K562 (cell line): Measurements from ENCODE around the gene CLEC4E. TPM values are rescaled to one million over a fixed set of nuclear protein-coding genes. Genes with fewer than 3 reads are reported as not detected.

ENCODE experiments used
- ATAC-seq: fragments of 200-7000 bp; cut with Tn5 transposase; 3 replicates; pipeline ENCODE4 v1.9.1; 2020; ENCODE audit warnings: moderate library complexity
- BruUV-seq: library from RNA; stranded (reverse); fragments of 400-500 nt; replicated peaks from 2 replicates; lab custom pipeline; 2021; lab: Mats Ljungman, UMichigan
- CTCF ChIA-PET: fragments of 300-600 bp; formaldehyde crosslinking; extraction: SDS; loops from one replicate; lab custom pipeline; 2021; ENCODE audit warnings: low intra/inter-chr PET ratio; lab: Yijun Ruan, JAX
- POLR2A ChIA-PET: fragments of 300-600, 350-650 bp; sonication (Branson Sonifier 250); formaldehyde crosslinking; extraction: SDS; loops from one replicate; lab custom pipeline; 2021; ENCODE audit warnings: antibody characterized with exemption, inconsistent platforms; lab: Yijun Ruan, JAX
- DNase-seq, 4 experiments: peaks; one replicate each; pipeline versions ENCODE4 v3.0.0 to v3.0.0-alpha.2; 2011 to 2018; ENCODE audit warnings: low spot score in 3 of 4, mixed read lengths in 3 of 4; ENCODE audit errors: extremely low read depth in 1 of 4
- FAIRE-seq: peaks from 2 replicates; lab custom pipeline; 2011; peaks lifted over from hg19 to GRCh38; lab: Jason Lieb, UNC
- H2AFZ ChIP-seq: 2 replicates; pipeline ENCODE4 v1.6.0; 2011; ENCODE audit warnings: low read depth, low read length, control low read depth, inconsistent platforms
- H3K27ac ChIP-seq: fragments of 200-600 bp; 3 replicates; pipeline ENCODE4 v1.8.0; 2011; ENCODE audit warnings: low read depth, mild to moderate bottlenecking, control low read depth, inconsistent platforms, low read length, moderate library complexity, mixed read lengths; ENCODE audit errors: extremely low read depth
- H3K27me3 ChIP-seq, 2 experiments: fragments of 300-600 bp in 1 of 2; 2 replicates in 1 of 2; 3 replicates in 1 of 2; pipeline versions ENCODE4 v1.6.0 to v1.8.0; 2011; ENCODE audit warnings: inconsistent platforms in 2 of 2, low read length in 2 of 2, mild to moderate bottlenecking in 1 of 2, mixed read lengths in 1 of 2, moderate library complexity in 1 of 2; ENCODE audit not compliant: control insufficient read depth in 2 of 2, insufficient read depth in 2 of 2
- H3K36me3 ChIP-seq: fragments of 300-600 bp; 3 replicates; pipeline ENCODE4 v1.8.0; 2011; ENCODE audit warnings: mild to moderate bottlenecking, low read length, inconsistent platforms; ENCODE audit not compliant: control insufficient read depth, insufficient read depth
- H3K4me1 ChIP-seq, 2 experiments: fragments of 200-600 bp in 1 of 2; replicated peaks in 1 of 2; 2 replicates in 1 of 2; 3 replicates in 1 of 2; pipeline versions ENCODE4 v1.5.1 to v1.8.0; 2011; ENCODE audit warnings: inconsistent platforms in 2 of 2, low read length in 2 of 2, mild to moderate bottlenecking in 1 of 2, mixed read lengths in 1 of 2, moderate library complexity in 1 of 2; ENCODE audit not compliant: control insufficient read depth in 2 of 2, insufficient read depth in 2 of 2
- H3K4me2 ChIP-seq: 2 replicates; pipeline ENCODE4 v1.6.1; 2011; ENCODE audit warnings: low read length, control low read depth, inconsistent platforms, mixed read lengths; ENCODE audit not compliant: insufficient read depth
- H3K4me3 ChIP-seq: fragments of 200-600 bp; sonication (generic), shearing (Covaris generic); 2 replicates; pipeline ENCODE4 v1.5.1; 2016; ENCODE audit warnings: control low read depth, inconsistent platforms
- H3K79me2 ChIP-seq: fragments of 200-600 bp; 3 replicates; pipeline ENCODE4 v1.8.0; 2011; ENCODE audit warnings: low read length, inconsistent platforms; ENCODE audit not compliant: control insufficient read depth, insufficient read depth
- H3K9ac ChIP-seq, 2 experiments: 2 replicates each; pipeline versions ENCODE4 v1.6.0 to v1.6.1; 2011; ENCODE audit warnings: low read depth in 2 of 2, low read length in 2 of 2, control low read depth in 1 of 2, inconsistent platforms in 1 of 2, mild to moderate bottlenecking in 1 of 2, mixed read lengths in 1 of 2; ENCODE audit not compliant: insufficient read depth in 1 of 2
- H3K9me1 ChIP-seq: one replicate; pipeline ENCODE4 v1.6.0; 2011; ENCODE audit warnings: inconsistent platforms, mild to moderate bottlenecking, low read length, moderate library complexity; ENCODE audit not compliant: control insufficient read depth, insufficient read depth
- H3K9me3 ChIP-seq: replicated peaks from 2 replicates; pipeline ENCODE4 v1.5.1; 2011; ENCODE audit warnings: low read depth, low read length, inconsistent platforms; ENCODE audit not compliant: control insufficient read depth, insufficient read depth
- H4K20me1 ChIP-seq: replicated peaks from 2 replicates; pipeline ENCODE4 v1.6.1; 2011; ENCODE audit warnings: low read length, inconsistent platforms, mixed read lengths; ENCODE audit not compliant: control insufficient read depth, insufficient read depth
- CBFA2T2 ChIP-seq: fragments of 450-650 bp; conservative IDR thresholded peaks from 2 replicates; pipeline ENCODE4 v1.6.1; 2017; ENCODE audit warnings: mild to moderate bottlenecking
- GTF2E2 ChIP-seq: fragments of 200-800 bp; sonication (Bioruptor generic); IDR thresholded peaks from 2 replicates; pipeline ENCODE4 v1.6.1; 2016; ENCODE audit warnings: missing genetic modification characterization, missing compliant biosample characterization
- MAFF ChIP-seq: IDR thresholded peaks from 2 replicates; pipeline ENCODE4 v1.6.1; 2012; ENCODE audit warnings: low read length, improper control_type of control experiment
- RBBP5 ChIP-seq: fragments of 200-600 bp; sonication (generic); IDR thresholded peaks from 2 replicates; pipeline ENCODE4 v1.6.1; 2012; ENCODE audit warnings: borderline replicate concordance, mild to moderate bottlenecking, low read length, control low read depth, inconsistent platforms; ENCODE audit not compliant: insufficient read depth, poor library complexity, severe bottlenecking
- RFX1 ChIP-seq: fragments of 450-650 bp; IDR thresholded peaks from 2 replicates; pipeline ENCODE4 v1.6.1; 2016; ENCODE audit warnings: mild to moderate bottlenecking, moderate library complexity
- SMAD2 ChIP-seq: fragments of 150-350 bp; IDR thresholded peaks from 2 replicates; pipeline ENCODE4 v1.6.1; 2014; ENCODE audit warnings: low read depth, mild to moderate bottlenecking, low read length
- ZFP36 ChIP-seq: fragments of 150-350 bp; IDR thresholded peaks from 2 replicates; pipeline ENCODE4 v1.6.1; 2018; ENCODE audit warnings: low read length, low read depth; ENCODE audit not compliant: partially characterized antibody
- ZNF146 ChIP-seq: IDR thresholded peaks from one replicate; pipeline ENCODE4 v1.6.1; 2018; ENCODE audit warnings: missing compliant biosample characterization; ENCODE audit not compliant: unreplicated experiment
- ZNF354B ChIP-seq: fragments of 250-450 bp; sonication (Bioruptor Pico); IDR thresholded peaks from 2 replicates; pipeline ENCODE4 v1.4.0; 2020
- ZNF551 ChIP-seq: fragments of 250-450 bp; sonication (Bioruptor Pico); IDR thresholded peaks from 2 replicates; pipeline ENCODE4 v1.5.0; 2021; ENCODE audit warnings: mild to moderate bottlenecking, moderate library complexity
- ZNF717 ChIP-seq: fragments of 250-450 bp; sonication (Bioruptor Pico); IDR thresholded peaks from 2 replicates; pipeline ENCODE4 v1.5.0; 2021
- WGBS: fragments of 100-300 bp; shearing (Covaris generic); methylation state at CpG from one replicate; pipeline ENCODE4 v1.1.6; 2016; ENCODE audit warnings: low coverage, mixed read lengths; ENCODE audit not compliant: insufficient coverage; ENCODE audit errors: missing lambda C conversion rate; 5-methylcytosine and 5-hydroxymethylcytosine counted together
- in situ Hi-C: fragments of 300-500 bp; cut with MboI; formaldehyde crosslinking; loops from 4 replicates; pipeline ENCODE4 v1.15.0; 2018; ENCODE audit warnings: inconsistent platforms, mixed read lengths
- intact Hi-C: fragments of 100-400 bp; cut with micrococcal nuclease; formaldehyde crosslinking; loops from 2 replicates; pipeline ENCODE4 v1.14.2; 2022
- polyA plus RNA-seq, 8 experiments: library from polyadenylated mRNA; depleted of rRNA in 4 of 8; stranded (reverse) in 5 of 8; unstranded in 3 of 8; fragments of >200 nt; fragmentation: Nextera tagmentation in 2 of 8; fragmentation: Illumina TruSeq in 1 of 8; extraction: Ambion mirVana in 2 of 8; extraction: Trizol in 1 of 8; gene quantifications; 2 replicates each; pipeline versions ENCODE4 v1.2.1 to v1.2.3, GENCODE V29; 2011 to 2014; ENCODE audit warnings: inconsistent platforms in 1 of 8, missing spikeins in 1 of 8
- total RNA-seq, 7 experiments: library from RNA; depleted of rRNA in 6 of 7; stranded (reverse); fragments of >200 nt in 6 of 7; fragmentation: Illumina TruSeq in 2 of 7; extraction: Trizol in 2 of 7; gene quantifications; 2 replicates each; pipeline versions ENCODE4 v1.2.1 to v1.2.3, GENCODE V29; 2011 to 2021; ENCODE audit warnings: low replicate concordance in 1 of 7
- TF ChIP-seq, protein P1 (sequence below), 2 experiments: fragments of 150-350 bp in 1 of 2; IDR thresholded peaks; 2 replicates each; pipeline ENCODE4 v1.6.1; 2012 to 2016; ENCODE audit warnings: low read depth in 2 of 2, low read length in 2 of 2, mild to moderate bottlenecking in 1 of 2, moderate library complexity in 1 of 2
- TF ChIP-seq, protein P2 (sequence below): fragments of 200-800 bp; sonication (Bioruptor generic); IDR thresholded peaks from 2 replicates; pipeline ENCODE4 v1.6.1; 2017; ENCODE audit warnings: missing genetic modification characterization, missing compliant biosample characterization
- TF ChIP-seq, protein P3 (sequence below): fragments of 250-450 bp; sonication (Bioruptor Pico); IDR thresholded peaks from 2 replicates; pipeline ENCODE4 v1.4.0; 2020; ENCODE audit warnings: mild to moderate bottlenecking
- TF ChIP-seq, protein P4 (sequence below): fragments of 450-650 bp; IDR thresholded peaks from 2 replicates; pipeline ENCODE4 v1.6.1; 2017; ENCODE audit warnings: mild to moderate bottlenecking, moderate library complexity

CLEC4E gene
- total and polyA plus RNA-seq, 9 of the 15 experiments (the other 6 are each of a cell fraction or from before 2014, with no cell fraction given): not detected

- TF ChIP-seq, protein P1, sequence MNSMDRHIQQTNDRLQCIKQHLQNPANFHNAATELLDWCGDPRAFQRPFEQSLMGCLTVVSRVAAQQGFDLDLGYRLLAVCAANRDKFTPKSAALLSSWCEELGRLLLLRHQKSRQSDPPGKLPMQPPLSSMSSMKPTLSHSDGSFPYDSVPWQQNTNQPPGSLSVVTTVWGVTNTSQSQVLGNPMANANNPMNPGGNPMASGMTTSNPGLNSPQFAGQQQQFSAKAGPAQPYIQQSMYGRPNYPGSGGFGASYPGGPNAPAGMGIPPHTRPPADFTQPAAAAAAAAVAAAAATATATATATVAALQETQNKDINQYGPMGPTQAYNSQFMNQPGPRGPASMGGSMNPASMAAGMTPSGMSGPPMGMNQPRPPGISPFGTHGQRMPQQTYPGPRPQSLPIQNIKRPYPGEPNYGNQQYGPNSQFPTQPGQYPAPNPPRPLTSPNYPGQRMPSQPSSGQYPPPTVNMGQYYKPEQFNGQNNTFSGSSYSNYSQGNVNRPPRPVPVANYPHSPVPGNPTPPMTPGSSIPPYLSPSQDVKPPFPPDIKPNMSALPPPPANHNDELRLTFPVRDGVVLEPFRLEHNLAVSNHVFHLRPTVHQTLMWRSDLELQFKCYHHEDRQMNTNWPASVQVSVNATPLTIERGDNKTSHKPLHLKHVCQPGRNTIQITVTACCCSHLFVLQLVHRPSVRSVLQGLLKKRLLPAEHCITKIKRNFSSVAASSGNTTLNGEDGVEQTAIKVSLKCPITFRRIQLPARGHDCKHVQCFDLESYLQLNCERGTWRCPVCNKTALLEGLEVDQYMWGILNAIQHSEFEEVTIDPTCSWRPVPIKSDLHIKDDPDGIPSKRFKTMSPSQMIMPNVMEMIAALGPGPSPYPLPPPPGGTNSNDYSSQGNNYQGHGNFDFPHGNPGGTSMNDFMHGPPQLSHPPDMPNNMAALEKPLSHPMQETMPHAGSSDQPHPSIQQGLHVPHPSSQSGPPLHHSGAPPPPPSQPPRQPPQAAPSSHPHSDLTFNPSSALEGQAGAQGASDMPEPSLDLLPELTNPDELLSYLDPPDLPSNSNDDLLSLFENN (IDR thresholded peaks at IDR 0.05; ENCODE audit: low read depth in 2 of 2, low read length in 2 of 2): no peak
- no peak for TF ChIP-seq ZNF551 (CRISPR knock-in tag)
- TF ChIP-seq, protein P2, sequence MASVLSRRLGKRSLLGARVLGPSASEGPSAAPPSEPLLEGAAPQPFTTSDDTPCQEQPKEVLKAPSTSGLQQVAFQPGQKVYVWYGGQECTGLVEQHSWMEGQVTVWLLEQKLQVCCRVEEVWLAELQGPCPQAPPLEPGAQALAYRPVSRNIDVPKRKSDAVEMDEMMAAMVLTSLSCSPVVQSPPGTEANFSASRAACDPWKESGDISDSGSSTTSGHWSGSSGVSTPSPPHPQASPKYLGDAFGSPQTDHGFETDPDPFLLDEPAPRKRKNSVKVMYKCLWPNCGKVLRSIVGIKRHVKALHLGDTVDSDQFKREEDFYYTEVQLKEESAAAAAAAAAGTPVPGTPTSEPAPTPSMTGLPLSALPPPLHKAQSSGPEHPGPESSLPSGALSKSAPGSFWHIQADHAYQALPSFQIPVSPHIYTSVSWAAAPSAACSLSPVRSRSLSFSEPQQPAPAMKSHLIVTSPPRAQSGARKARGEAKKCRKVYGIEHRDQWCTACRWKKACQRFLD (CRISPR knock-in tag): no peak
Observed at GRCh38 chr12:8517971-8518370, 22.7 kb downstream of the CLEC4E start (continued).

DNA sequence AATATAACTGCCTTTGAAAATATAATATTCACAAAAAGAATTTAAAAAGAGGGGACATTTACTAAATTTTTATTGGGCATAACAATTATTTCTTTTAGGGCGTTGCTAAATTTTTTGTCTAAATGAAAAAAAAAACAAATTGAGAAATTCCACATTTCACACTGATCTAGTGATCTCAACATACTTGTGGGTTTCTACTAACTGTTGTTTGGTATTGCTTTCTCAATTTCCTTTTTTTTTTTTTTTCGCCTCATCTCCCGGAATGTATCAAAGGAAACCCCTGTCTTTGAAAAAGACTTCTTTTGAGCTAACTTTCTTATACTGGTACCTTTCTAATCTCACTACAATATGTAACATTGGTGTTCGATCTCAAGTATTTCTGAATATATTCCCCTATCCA lies 27.4 kb downstream of the CLEC4E start, which contains the start of gene CLEC4D:
Gene CLEC4D, plus strand, starts transcription at position 248 of the 400 bp plus-strand sequence. CDS start 230 bp downstream, outside the sequence.
- H3K36me3 ChIP-seq: no peaks in the 10 kb centered on the region
- peaks cover 0 to 15% of the 10 kb centered on the region in 2 experiments; a peak in 2 of 5 replicates for H3K27me3 ChIP-seq
- no peak within 1 kb of the TSS for H3K27ac ChIP-seq
- no peaks in the 10 kb centered on the region for H4K20me1 ChIP-seq
- H3K9ac ChIP-seq: no peak within 1 kb of the TSS
- H3K4me1 ChIP-seq: no peaks in the 10 kb centered on the region
- H3K9me1 ChIP-seq: no peaks in the 10 kb centered on the region
- no peak within 1 kb of the TSS for H2AFZ ChIP-seq
- no peak within 1 kb of the TSS for H3K4me3 ChIP-seq
- POLR2A ChIA-PET: no interaction called here
- ATAC-seq (no peak), DNase-seq (no peak), FAIRE-seq (no peak)
- CTCF ChIA-PET: no interaction called here
- no peak within 1 kb of the TSS for H3K4me2 ChIP-seq
- no peaks in the 10 kb centered on the region for H3K9me3 ChIP-seq
- BruUV-seq: no TSS peak
- intact Hi-C loops: no loop called here
- WGBS: 0% methylated on average over 4 of the region's 4 CpGs
- in situ Hi-C loops: no loop called here
- H3K79me2 ChIP-seq: no peaks in the 10 kb centered on the region
- TF ChIP-seq CBFA2T2: no peak
- TF ChIP-seq, protein P3, sequence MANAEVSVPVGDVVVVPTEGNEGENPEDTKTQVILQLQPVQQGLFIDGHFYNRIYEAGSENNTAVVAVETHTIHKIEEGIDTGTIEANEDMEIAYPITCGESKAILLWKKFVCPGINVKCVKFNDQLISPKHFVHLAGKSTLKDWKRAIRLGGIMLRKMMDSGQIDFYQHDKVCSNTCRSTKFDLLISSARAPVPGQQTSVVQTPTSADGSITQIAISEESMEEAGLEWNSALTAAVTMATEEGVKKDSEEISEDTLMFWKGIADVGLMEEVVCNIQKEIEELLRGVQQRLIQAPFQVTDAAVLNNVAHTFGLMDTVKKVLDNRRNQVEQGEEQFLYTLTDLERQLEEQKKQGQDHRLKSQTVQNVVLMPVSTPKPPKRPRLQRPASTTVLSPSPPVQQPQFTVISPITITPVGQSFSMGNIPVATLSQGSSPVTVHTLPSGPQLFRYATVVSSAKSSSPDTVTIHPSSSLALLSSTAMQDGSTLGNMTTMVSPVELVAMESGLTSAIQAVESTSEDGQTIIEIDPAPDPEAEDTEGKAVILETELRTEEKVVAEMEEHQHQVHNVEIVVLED (CRISPR knock-in tag): no peak
- no peak for TF ChIP-seq GTF2E2
- TF ChIP-seq, protein P4, sequence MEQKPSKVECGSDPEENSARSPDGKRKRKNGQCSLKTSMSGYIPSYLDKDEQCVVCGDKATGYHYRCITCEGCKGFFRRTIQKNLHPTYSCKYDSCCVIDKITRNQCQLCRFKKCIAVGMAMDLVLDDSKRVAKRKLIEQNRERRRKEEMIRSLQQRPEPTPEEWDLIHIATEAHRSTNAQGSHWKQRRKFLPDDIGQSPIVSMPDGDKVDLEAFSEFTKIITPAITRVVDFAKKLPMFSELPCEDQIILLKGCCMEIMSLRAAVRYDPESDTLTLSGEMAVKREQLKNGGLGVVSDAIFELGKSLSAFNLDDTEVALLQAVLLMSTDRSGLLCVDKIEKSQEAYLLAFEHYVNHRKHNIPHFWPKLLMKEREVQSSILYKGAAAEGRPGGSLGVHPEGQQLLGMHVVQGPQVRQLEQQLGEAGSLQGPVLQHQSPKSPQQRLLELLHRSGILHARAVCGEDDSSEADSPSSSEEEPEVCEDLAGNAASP: no peak
- no peak for TF ChIP-seq ZNF717 (CRISPR knock-in tag)
- no peak for TF ChIP-seq ZNF146 (CRISPR knock-in tag)
- TF ChIP-seq ZFP36: no peak
- no peak for TF ChIP-seq RBBP5
- no peak for TF ChIP-seq MAFF
- no peak for TF ChIP-seq RFX1
- TF ChIP-seq SMAD2: no peak
- TF ChIP-seq ZNF354B (CRISPR knock-in tag): no peak
